ENCODE data around the gene GFY. TPM values are rescaled to one million over a fixed set of nuclear protein-coding genes. Genes with fewer than 3 reads are reported as not detected.

The GFY gene
- total RNA-seq, 4 donors from 2014 or later, result not detected

- no peak for TF ChIP-seq POLR2A (IDR thresholded peaks at IDR 0.05)
- no peak for TF ChIP-seq EP300 (IDR thresholded peaks at IDR 0.05)
- TF ChIP-seq CTCF (IDR thresholded peaks at IDR 0.05), result no peak
- peaks cover 0 to 76% of the 10 kb centered on the region in 2 donors for H3K27me3 ChIP-seq
- no peak overlapping the region for H3K4me3 ChIP-seq
- DNase-seq (ENCODE audit: low spot score in 2 of 2), result no peak
- WGBS, 2 donors, result 42 to 54% methylated on average over 6 of the region's 6 CpGs
- H3K36me3 ChIP-seq, result no peaks in the 10 kb centered on the region
- H3K4me1 ChIP-seq, result peaks cover 0 to 40% (median 0%) of the 10 kb centered on the region in 4 donors
- no peaks in the 10 kb centered on the region for H3K9me3 ChIP-seq
- no peak overlapping the region for H3K27ac ChIP-seq
Observed at GRCh38 chr19:49439836-49440235, 14.6 kb downstream of the GFY start.

- peak overlapping the region in 3 of 4 donors; percentile 17 to 58 (median 30) for H3K4me3 ChIP-seq
- peaks cover 0 to 40% (median 0%) of the 10 kb centered on the region in 4 donors for H3K4me1 ChIP-seq
- H3K27ac ChIP-seq, result peak overlapping the region in 1 of 4 donors; percentile 43
- 23 to 26% methylated on average over 19 of the region's 19 CpGs for WGBS, 2 donors
- H3K36me3 ChIP-seq, result no peaks in the 10 kb centered on the region
- no peak for TF ChIP-seq CTCF (IDR thresholded peaks at IDR 0.05)
- no peak for TF ChIP-seq POLR2A (IDR thresholded peaks at IDR 0.05)
- TF ChIP-seq EP300 (IDR thresholded peaks at IDR 0.05), result no peak
- peaks cover 0 to 68% of the 10 kb centered on the region in 2 donors for H3K27me3 ChIP-seq
- no peaks in the 10 kb centered on the region for H3K9me3 ChIP-seq
- DNase-seq (ENCODE audit: low spot score in 2 of 2), result peak in 1 of 2 donors; percentile 28
Observed at GRCh38 chr19:49440439-49441209, 15.4 kb downstream of the GFY start.

GRCh38 chr19:49441210-49441959, 16.2 kb downstream of the GFY start, which contains the start of gene SLC17A7:
TSS of gene SLC17A7 (minus strand) at chr19:49441527. CDS start at chr19:49441379, 148 bp downstream.
- H3K27me3 ChIP-seq, result peaks cover 0 to 60% of the 10 kb centered on the region in 2 donors
- peaks cover 0 to 6% (median 0%) of the 10 kb centered on the region in 3 donors for H3K36me3 ChIP-seq
- TF ChIP-seq CTCF (IDR thresholded peaks at IDR 0.05) (no peak), EP300 (IDR thresholded peaks at IDR 0.05) (no peak), POLR2A (IDR thresholded peaks at IDR 0.05) (no peak)
- H3K4me1 ChIP-seq, result peaks cover 0 to 40% (median 0%) of the 10 kb centered on the region in 4 donors
- H3K4me3 ChIP-seq, result peak within 1 kb of the TSS; percentile 17 to 58 (median 38)
- H3K27ac ChIP-seq, result peak within 1 kb of the TSS; percentile 75 to 88 (median 83)
- WGBS, 2 donors, result 1 to 5% methylated on average over 25 to 51 of the region's 56 CpGs
- no peaks in the 10 kb centered on the region for H3K9me3 ChIP-seq
- peak; percentile 67 to 82 for DNase-seq (ENCODE audit: low spot score in 2 of 2)

GRCh38 chr19:49441960-49442350, 16.8 kb downstream of the GFY start:
- peaks cover 0 to 40% (median 0%) of the 10 kb centered on the region in 4 donors for H3K4me1 ChIP-seq
- 17 to 20% methylated on average over 14 of the region's 14 CpGs for WGBS, 2 donors
- no peak for TF ChIP-seq CTCF (IDR thresholded peaks at IDR 0.05)
- peak in 1 of 2 donors; percentile 25 for TF ChIP-seq POLR2A (IDR thresholded peaks at IDR 0.05)
- peaks cover 0 to 12% (median 0%) of the 10 kb centered on the region in 3 donors for H3K36me3 ChIP-seq
- no peak for DNase-seq (ENCODE audit: low spot score in 2 of 2)
- peak overlapping the region; percentile 75 to 88 (median 83) for H3K27ac ChIP-seq
- H3K27me3 ChIP-seq, result peaks cover 0 to 55% of the 10 kb centered on the region in 2 donors
- peak overlapping the region in 3 of 4 donors; percentile 22 to 58 (median 53) for H3K4me3 ChIP-seq
- H3K9me3 ChIP-seq, result no peaks in the 10 kb centered on the region

Measured in tibial nerve (tissue), 4 donors.